ENCODE data around the gene CLK3. TPM values are rescaled to one million over a fixed set of nuclear protein-coding genes. Genes with fewer than 3 reads are reported as not detected.
A peak's percentile ranks its signal among the peaks of the same experiment; 100 is the strongest.

Gene CLK3
- total and polyA plus RNA-seq, 4 experiments from 2014 or later = 59.1 to 167 (median 128) TPM

GRCh38 chr15:74625693-74626092, 10.1 kb downstream of the CLK3 start:
- peak in 1 of 5 donors; percentile 3 for DNase-seq
- H3K27me3 ChIP-seq (ENCODE audit: insufficient read depth, low read length) = no peaks in the 10 kb centered on the region
- Mint-ChIP-seq H3K36me3 (peaks cover 54 to 98% of the 10 kb centered on the region in 2 donors), H3K27ac (peak overlapping the region in 2 of 7 donors; percentile 37 to 55), H3K27me3 (no peaks in the 10 kb centered on the region), H3K9me3 (no peaks in the 10 kb centered on the region), H3K4me1 (peaks cover 7 to 13% (median 8%) of the 10 kb centered on the region in 4 donors), H3K4me3 (no peak overlapping the region)
- no peaks in the 10 kb centered on the region for H3K9me3 ChIP-seq (ENCODE audit: control insufficient read depth in 1 of 2, low read length in 2 of 2)
- H3K27ac ChIP-seq (ENCODE audit: low read depth, low read length) = no peak overlapping the region
- ChIA-PET CTCF (ENCODE audit: partially characterized antibody) (interaction anchor here (7.2 to 19.9 kb wide), 2 partner anchors 8 to 147 kb away, joined by 66 to 389 read pairs; no protein-coding TSS in a partner anchor), POLR2A (ENCODE audit: partially characterized antibody) (interaction anchor here (1.6 kb wide), 2 partner anchors 10 to 145 kb away, joined by 3 to 6 read pairs; partner anchors contain the start of gene CLK3)
- no peak overlapping the region for H3K4me3 ChIP-seq (ENCODE audit: low read length in 2 of 2)
- H3K4me1 ChIP-seq (ENCODE audit: insufficient read depth, low read length) = peaks cover 10% of the 10 kb centered on the region
- intact Hi-C loops (cut with micrococcal nuclease) = no loop called here
- peaks cover 88% of the 10 kb centered on the region for H3K36me3 ChIP-seq (ENCODE audit: insufficient read depth, low read length)

- peaks cover 81% of the 10 kb centered on the region for H3K36me3 ChIP-seq (ENCODE audit: insufficient read depth, low read length)
- peaks cover 6% of the 10 kb centered on the region for H3K4me1 ChIP-seq (ENCODE audit: insufficient read depth, low read length)
- H3K27me3 Mint-ChIP-seq = no peaks in the 10 kb centered on the region
- ChIA-PET CTCF (ENCODE audit: partially characterized antibody) (interaction anchor here (7.2 to 19.9 kb wide), 2 partner anchors 7 to 146 kb away, joined by 66 to 389 read pairs; no protein-coding TSS in a partner anchor), POLR2A (ENCODE audit: partially characterized antibody) (interaction anchor here (0.8 kb wide), 1 partner anchor 69 kb away, joined by 3 read pairs; no protein-coding TSS in a partner anchor)
- no peaks in the 10 kb centered on the region for H3K9me3 ChIP-seq (ENCODE audit: control insufficient read depth in 1 of 2, low read length in 2 of 2)
- intact Hi-C loops (cut with micrococcal nuclease) = no loop called here
- no peaks in the 10 kb centered on the region for H3K9me3 Mint-ChIP-seq
- no peak overlapping the region for H3K27ac ChIP-seq (ENCODE audit: low read depth, low read length)
- peaks cover 48 to 97% of the 10 kb centered on the region in 2 donors for H3K36me3 Mint-ChIP-seq
- no peaks in the 10 kb centered on the region for H3K27me3 ChIP-seq (ENCODE audit: insufficient read depth, low read length)
- no peak overlapping the region for H3K4me3 ChIP-seq (ENCODE audit: low read length in 2 of 2)
- H3K27ac Mint-ChIP-seq = peak overlapping the region in 1 of 7 donors; percentile 57
- H3K4me1 Mint-ChIP-seq = peaks cover under 1 to 7% (median 3%) of the 10 kb centered on the region in 4 donors
- no peak overlapping the region for H3K4me3 Mint-ChIP-seq
- DNase-seq = peak in 1 of 5 donors; percentile 13
Measured at GRCh38 chr15:74626336-74626735, 10.7 kb downstream of the CLK3 start.

GRCh38 chr15:74626752-74627692, 11.4 kb downstream of the CLK3 start:
- H3K27ac ChIP-seq (ENCODE audit: low read depth, low read length) = no peak overlapping the region

DNA sequence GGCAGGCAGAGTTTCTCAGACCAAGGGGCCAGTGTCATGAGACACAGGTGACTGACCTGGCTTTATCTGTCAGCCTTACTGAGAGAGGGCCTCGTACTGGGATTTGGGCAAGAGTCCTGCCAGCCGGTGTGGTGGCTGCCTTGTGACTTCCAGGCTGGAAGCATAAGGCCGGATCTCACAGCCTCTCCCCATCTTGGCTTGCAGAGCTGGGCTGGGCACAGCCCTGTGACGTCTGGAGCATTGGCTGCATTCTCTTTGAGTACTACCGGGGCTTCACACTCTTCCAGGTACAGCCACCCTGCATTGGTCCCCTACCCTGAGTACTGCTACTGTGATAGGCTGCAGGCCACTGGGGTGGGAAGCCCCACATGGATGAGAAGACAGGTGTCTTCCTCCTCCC, 12.1 kb downstream of the CLK3 start:
- H3K4me1 ChIP-seq (ENCODE audit: insufficient read depth, low read length) = peaks cover 6% of the 10 kb centered on the region
- Mint-ChIP-seq H3K36me3 (peaks cover 41 to 96% of the 10 kb centered on the region in 2 donors), H3K4me3 (no peak overlapping the region), H3K9me3 (no peaks in the 10 kb centered on the region), H3K27me3 (no peaks in the 10 kb centered on the region), H3K27ac (peak overlapping the region in 2 of 7 donors; percentile 19 to 70), H3K4me1 (peaks cover 2 to 6% (median 4%) of the 10 kb centered on the region in 4 donors)
- H3K9me3 ChIP-seq (ENCODE audit: control insufficient read depth in 1 of 2, low read length in 2 of 2) = no peaks in the 10 kb centered on the region
- ChIA-PET POLR2A (ENCODE audit: partially characterized antibody) (no interaction called here), CTCF (ENCODE audit: partially characterized antibody) (interaction anchor here (7.2 to 19.9 kb wide), 3 partner anchors 6 to 145 kb away, joined by 66 to 389 read pairs (median 84); partner anchors contain the start of gene CLK3)
- no peak overlapping the region for H3K27ac ChIP-seq (ENCODE audit: low read depth, low read length)
- H3K36me3 ChIP-seq (ENCODE audit: insufficient read depth, low read length) = peaks cover 67% of the 10 kb centered on the region
- no peak for DNase-seq
- no peaks in the 10 kb centered on the region for H3K27me3 ChIP-seq (ENCODE audit: insufficient read depth, low read length)
- no peak overlapping the region for H3K4me3 ChIP-seq (ENCODE audit: low read length in 2 of 2)
- intact Hi-C loops (cut with micrococcal nuclease) = no loop called here

More at GRCh38 chr15:74626752-74627692, 11.4 kb downstream of the CLK3 start:
- peaks cover 6% of the 10 kb centered on the region for H3K4me1 ChIP-seq (ENCODE audit: insufficient read depth, low read length)
- POLR2A ChIA-PET (ENCODE audit: partially characterized antibody) = interaction anchor here (0.8 kb wide), 1 partner anchor 68 kb away, joined by 3 read pairs; no protein-coding TSS in a partner anchor
- H3K27me3 ChIP-seq (ENCODE audit: insufficient read depth, low read length) = no peaks in the 10 kb centered on the region
- intact Hi-C loops (cut with micrococcal nuclease) = no loop called here
- Mint-ChIP-seq H3K36me3 (peaks cover 47 to 97% of the 10 kb centered on the region in 2 donors), H3K4me3 (no peak overlapping the region), H3K4me1 (peaks cover 2 to 5% (median 3%) of the 10 kb centered on the region in 4 donors), H3K27me3 (no peaks in the 10 kb centered on the region), H3K27ac (peak overlapping the region in 2 of 7 donors; percentile 29 to 32), H3K9me3 (no peaks in the 10 kb centered on the region)
- H3K4me3 ChIP-seq (ENCODE audit: low read length in 2 of 2) = no peak overlapping the region
- DNase-seq = peak in 1 of 5 donors; percentile 5
- CTCF ChIA-PET (ENCODE audit: partially characterized antibody) = interaction anchor here (7.2 to 19.9 kb wide), 3 partner anchors 6 to 146 kb away, joined by 66 to 389 read pairs (median 84); partner anchors contain the start of gene CLK3
- H3K36me3 ChIP-seq (ENCODE audit: insufficient read depth, low read length) = peaks cover 74% of the 10 kb centered on the region
- H3K9me3 ChIP-seq (ENCODE audit: control insufficient read depth in 1 of 2, low read length in 2 of 2) = no peaks in the 10 kb centered on the region

DNA sequence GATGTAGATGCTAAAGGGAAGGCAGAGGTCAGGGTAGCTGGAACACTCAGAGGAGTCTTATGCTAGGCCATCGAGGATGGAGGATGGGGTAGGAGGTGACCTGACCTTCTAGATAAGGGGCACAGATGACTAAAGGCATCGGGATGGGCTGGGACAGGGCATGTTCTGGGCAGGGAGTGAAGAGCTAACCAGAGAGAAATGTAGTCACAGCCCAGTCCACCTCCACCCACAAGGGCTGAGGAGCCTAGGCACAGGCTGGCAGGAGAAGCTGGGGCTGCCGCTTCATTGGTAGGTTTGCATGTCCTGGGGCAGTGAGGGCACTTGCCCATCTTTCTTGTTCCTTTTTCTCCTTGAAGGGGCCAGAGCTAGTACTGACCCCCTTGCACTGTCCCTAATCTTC, 12.6 kb downstream of the CLK3 start:
- Histone ChIP-seq H3K27ac (ENCODE audit: low read depth, low read length) (no peak overlapping the region), H3K4me1 (ENCODE audit: insufficient read depth, low read length) (peaks cover 6% of the 10 kb centered on the region), H3K4me3 (ENCODE audit: low read length in 2 of 2) (no peak overlapping the region), H3K27me3 (ENCODE audit: insufficient read depth, low read length) (no peaks in the 10 kb centered on the region), H3K36me3 (ENCODE audit: insufficient read depth, low read length) (peaks cover 66% of the 10 kb centered on the region), H3K9me3 (ENCODE audit: control insufficient read depth in 1 of 2, low read length in 2 of 2) (no peaks in the 10 kb centered on the region)
- H3K4me1 Mint-ChIP-seq = peaks cover 2 to 6% (median 4%) of the 10 kb centered on the region in 4 donors
- ChIA-PET POLR2A (ENCODE audit: partially characterized antibody) (no interaction called here), CTCF (ENCODE audit: partially characterized antibody) (interaction anchor here (1.1 to 19.9 kb wide), 4 partner anchors 5 to 145 kb away, joined by 3 to 389 read pairs (median 75); partner anchors contain the start of gene CLK3)
- H3K9me3 Mint-ChIP-seq = no peaks in the 10 kb centered on the region
- no peak overlapping the region for H3K4me3 Mint-ChIP-seq
- peak overlapping the region in 2 of 7 donors; percentile 19 to 70 for H3K27ac Mint-ChIP-seq
- intact Hi-C loops (cut with micrococcal nuclease) = no loop called here
- H3K27me3 Mint-ChIP-seq = no peaks in the 10 kb centered on the region
- H3K36me3 Mint-ChIP-seq = peaks cover 37 to 93% of the 10 kb centered on the region in 2 donors
- DNase-seq = peak in 1 of 5 donors; percentile 3

- Mint-ChIP-seq H3K36me3 (peaks cover 33 to 91% of the 10 kb centered on the region in 2 donors), H3K27me3 (no peaks in the 10 kb centered on the region), H3K27ac (peak overlapping the region in 3 of 7 donors; percentile 30 to 58 (median 31)), H3K4me1 (peaks cover 2 to 6% (median 4%) of the 10 kb centered on the region in 4 donors), H3K4me3 (no peak overlapping the region), H3K9me3 (no peaks in the 10 kb centered on the region)
- intact Hi-C loops (cut with micrococcal nuclease) = no loop called here
- H3K9me3 ChIP-seq (ENCODE audit: control insufficient read depth in 1 of 2, low read length in 2 of 2) = no peaks in the 10 kb centered on the region
- H3K4me1 ChIP-seq (ENCODE audit: insufficient read depth, low read length) = peaks cover 6% of the 10 kb centered on the region
- POLR2A ChIA-PET (ENCODE audit: partially characterized antibody) = no interaction called here
- H3K27me3 ChIP-seq (ENCODE audit: insufficient read depth, low read length) = no peaks in the 10 kb centered on the region
- CTCF ChIA-PET (ENCODE audit: partially characterized antibody) = interaction anchor here (1.1 to 19.9 kb wide), 4 partner anchors 8 to 165 kb away, joined by 3 to 389 read pairs (median 80); partner anchors contain the start of gene CLK3
- peak in 1 of 5 donors; percentile 6 for DNase-seq
- H3K4me3 ChIP-seq (ENCODE audit: low read length in 2 of 2) = no peak overlapping the region
- no peak overlapping the region for H3K27ac ChIP-seq (ENCODE audit: low read depth, low read length)
- H3K36me3 ChIP-seq (ENCODE audit: insufficient read depth, low read length) = peaks cover 64% of the 10 kb centered on the region
Measured at GRCh38 chr15:74628949-74629348, 13.3 kb downstream of the CLK3 start.

Data from CD4-positive, alpha-beta memory T cell (primary cell).